ENCODE data around the gene SBF2. TPM values are rescaled to one million over a fixed set of nuclear protein-coding genes. Genes with fewer than 3 reads are reported as not detected.
"Not testable (repeated sequence)": the region's sequence is repeated elsewhere in the genome, so short reads cannot be mapped to it uniquely, and the experiment has no call there.

The SBF2 gene
- total and polyA plus RNA-seq, 11 donors = 10.4 to 33.9 (median 20.9) TPM

- Histone ChIP-seq H3K27me3 (no peaks in the 10 kb centered on the region), H3K36me3 (no peaks in the 10 kb centered on the region), H3K9me3 (peaks cover 0 to 16% (median 0%) of the 10 kb centered on the region in 12 donors), H3K4me3 (no peak overlapping the region), H3K4me1 (peaks cover 0 to 12% (median 2%) of the 10 kb centered on the region in 12 donors), H3K27ac (no peak overlapping the region)
- DNase-seq (no peak), ATAC-seq (no peak)
- WGBS, 4 donors = 93 to 98% (median 93%) methylated on average over 4 of the region's 4 CpGs
- no peak for TF ChIP-seq POLR2A (IDR thresholded peaks at IDR 0.05)
- TF ChIP-seq CTCF (IDR thresholded peaks at IDR 0.05) = no peak
- intact Hi-C loops (cut with DNase I) = no loop called here
These were observed 149.1 kb downstream of the SBF2 start for GRCh38 chr11:10144954-10145353.

- intact Hi-C loops (cut with DNase I) = loop anchor here in 1 of 10 donors (2.0 kb wide), 1 partner anchor 65 kb away; no protein-coding TSS in a partner anchor
- H3K9me3 ChIP-seq = no peaks in the 10 kb centered on the region
- peaks cover 0 to 19% (median 9%) of the 10 kb centered on the region in 12 donors for H3K4me1 ChIP-seq
- ATAC-seq (peak in 3 of 4 donors; percentile 48 to 67 (median 55)), DNase-seq (no peak)
- H3K36me3 ChIP-seq = no peaks in the 10 kb centered on the region
- H3K4me3 ChIP-seq = no peak overlapping the region
- peak overlapping the region in 1 of 12 donors; percentile 15 for H3K27ac ChIP-seq
- WGBS, 4 donors = 48 to 67% (median 56%) methylated on average over 2 of the region's 2 CpGs
- no peaks in the 10 kb centered on the region for H3K27me3 ChIP-seq
- TF ChIP-seq CTCF (IDR thresholded peaks at IDR 0.05) = no peak
- TF ChIP-seq POLR2A (IDR thresholded peaks at IDR 0.05) = no peak
These were observed 154.4 kb downstream of the SBF2 start for GRCh38 chr11:10139656-10140055.

GRCh38 chr11:10139143-10139542 lies 154.9 kb downstream of the SBF2 start:
- intact Hi-C loops (cut with DNase I) = no loop called here
- H3K4me3 ChIP-seq = no peak overlapping the region
- ATAC-seq (no peak), DNase-seq (no peak)
- H3K4me1 ChIP-seq = peaks cover 0 to 19% (median 9%) of the 10 kb centered on the region in 12 donors
- no peak overlapping the region for H3K27ac ChIP-seq
- no peaks in the 10 kb centered on the region for H3K9me3 ChIP-seq
- no peaks in the 10 kb centered on the region for H3K36me3 ChIP-seq
- 94 to 96% (median 95%) methylated on average over 3 of the region's 3 CpGs for WGBS, 4 donors
- H3K27me3 ChIP-seq = no peaks in the 10 kb centered on the region
- no peak for TF ChIP-seq CTCF (IDR thresholded peaks at IDR 0.05)
- TF ChIP-seq POLR2A (IDR thresholded peaks at IDR 0.05) = no peak

- intact Hi-C loops (cut with DNase I) = no loop called here
- Histone ChIP-seq H3K27ac (no peak overlapping the region), H3K9me3 (no peaks in the 10 kb centered on the region), H3K4me1 (peaks cover 0 to 12% (median 6%) of the 10 kb centered on the region in 12 donors), H3K27me3 (no peaks in the 10 kb centered on the region), H3K36me3 (no peaks in the 10 kb centered on the region), H3K4me3 (no peak overlapping the region)
- ATAC-seq (no peak), DNase-seq (no peak)
- TF ChIP-seq POLR2A (IDR thresholded peaks at IDR 0.05) (no peak), CTCF (IDR thresholded peaks at IDR 0.05) (no peak)
- WGBS, 4 donors = 96 to 98% (median 97%) methylated on average over 5 of the region's 5 CpGs
These were observed 159.0 kb downstream of the SBF2 start for GRCh38 chr11:10134975-10135481.

- H3K36me3 ChIP-seq; H3K27me3 ChIP-seq; ATAC-seq; DNase-seq; H3K4me1 ChIP-seq; H3K9me3 ChIP-seq; H3K27ac ChIP-seq; intact Hi-C loops (cut with DNase I); H3K4me3 ChIP-seq: not testable (repeated sequence)
- WGBS, 4 donors = 84 to 100% (median 98%) methylated on average over 1 of the region's 1 CpG
These were observed 159.8 kb downstream of the SBF2 start for GRCh38 chr11:10134226-10134625.

GRCh38 chr11:10133251-10133650 lies 160.8 kb downstream of the SBF2 start:
- intact Hi-C loops (cut with DNase I); ATAC-seq; H3K4me3 ChIP-seq; H3K27ac ChIP-seq; H3K27me3 ChIP-seq; H3K36me3 ChIP-seq; H3K9me3 ChIP-seq; H3K4me1 ChIP-seq; DNase-seq: not testable (repeated sequence)
- WGBS, 4 donors = 98 to 100% (median 98%) methylated on average over 2 to 23 of the region's 23 CpGs; no CpG with 5 or more reads in 1 of the 4 donors
